Stimulated activated CD4-positive, alpha-beta T cell treated with anti-CD3 and anti-CD28 coated beads, Interleukin-15, amount 100 ng/mL, for 1 hour (primary cell): ENCODE data around the gene SNRNP40.
A peak's percentile ranks its signal among the peaks of the same experiment; 100 is the strongest.

Experiments
- DNase-seq, 2 donors: peaks; one replicate each; pipeline ENCODE4 v3.0.0-alpha.2; 2020; ENCODE audit warnings: low read depth in 1 of 2, low spot score in 1 of 2

The SNRNP40 gene

GRCh38 chr1:31296486-31297276 lies at the start of gene SNRNP40, which contains the start of gene ZCCHC17:
SNRNP40 (minus strand) TSS chr1:31296788; CDS start chr1:31296751, 37 bp downstream.
ZCCHC17 (plus strand) TSS chr1:31297032; CDS start chr1:31310099, 13,067 bp downstream.
- DNase-seq = peak; percentile 74 to 85

DNA sequence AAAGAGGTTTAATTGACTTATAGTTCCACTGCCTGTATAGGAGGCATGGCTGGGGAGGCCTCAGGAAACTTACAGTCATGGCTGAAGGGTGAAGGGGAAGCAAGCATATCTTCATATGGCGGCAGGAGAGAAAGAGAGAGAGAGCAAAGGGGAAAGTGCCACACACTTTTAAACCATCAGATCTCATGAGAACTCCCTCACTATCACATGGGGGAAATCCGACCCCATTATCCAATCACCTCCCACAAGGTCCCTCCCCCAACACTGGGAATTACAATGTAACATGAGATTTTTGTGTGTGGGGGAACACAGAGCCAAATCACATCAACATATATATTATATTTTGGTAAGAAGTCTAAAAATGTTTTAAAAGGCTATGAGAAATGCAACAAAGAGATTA lies 49.0 kb upstream of the SNRNP40 start:
- DNase-seq = no peak

- no peak for DNase-seq
Measured at GRCh38 chr1:31344503-31344902, 47.9 kb upstream of the SNRNP40 start.

DNA sequence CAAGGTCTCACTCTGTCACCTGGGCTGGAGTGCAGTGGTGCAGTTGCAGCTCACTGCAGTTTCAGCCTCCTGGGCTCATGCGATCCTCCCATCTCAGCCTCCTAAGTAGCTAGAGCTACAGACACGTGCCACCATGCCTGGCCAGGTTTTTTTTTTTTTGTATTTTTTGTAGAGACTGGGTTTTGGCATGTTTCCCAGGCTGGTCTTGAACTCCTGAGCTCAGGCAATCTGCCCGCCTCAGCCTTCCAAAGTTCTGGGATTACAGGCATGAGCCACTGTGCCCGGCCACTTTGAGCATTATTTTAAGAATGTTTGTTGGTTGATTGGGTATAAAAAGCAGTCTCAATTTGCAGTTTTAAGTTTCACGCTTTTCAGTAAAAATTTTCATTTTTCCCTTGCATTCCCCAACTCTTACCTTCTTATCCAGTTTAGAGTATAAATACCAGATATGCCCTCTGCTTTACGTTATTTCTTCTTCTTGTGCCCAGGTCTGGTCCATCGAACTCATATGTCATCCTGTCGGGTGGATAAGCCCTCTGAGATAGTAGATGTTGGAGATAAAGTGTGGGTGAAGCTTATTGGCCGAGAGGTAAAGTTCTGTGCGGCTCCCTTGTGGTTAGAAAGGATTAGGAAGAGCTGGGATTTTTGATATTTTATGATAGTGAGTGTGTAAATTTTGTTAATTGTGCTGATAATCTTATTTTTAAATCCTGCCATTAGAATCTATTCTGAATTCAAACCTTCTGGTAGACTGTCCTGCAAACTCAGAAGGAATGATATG lies 40.3 kb upstream of the SNRNP40 start:
- DNase-seq = no peak

GRCh38 chr1:31335007-31335406 lies 38.4 kb upstream of the SNRNP40 start:
- no peak for DNase-seq

DNA sequence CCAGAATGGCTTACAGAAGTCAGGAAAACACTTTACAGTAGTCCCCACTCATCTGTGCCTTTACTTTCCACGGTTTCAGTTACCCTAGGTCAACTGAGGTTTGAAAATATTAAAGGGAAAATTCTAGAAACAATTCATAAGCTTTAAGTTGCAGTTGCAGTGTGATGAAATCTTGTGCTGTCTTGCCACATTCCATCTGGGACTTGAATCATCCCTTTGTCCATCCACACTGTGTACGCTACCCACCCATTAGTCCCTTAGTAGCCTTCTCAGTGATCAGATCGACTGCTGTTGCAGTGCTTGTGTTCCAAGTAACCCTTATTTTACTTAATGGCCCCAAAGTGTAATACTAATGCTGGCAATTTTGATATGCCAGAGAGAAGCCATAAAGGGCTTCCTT lies 30.8 kb upstream of the SNRNP40 start:
- no peak for DNase-seq

DNA sequence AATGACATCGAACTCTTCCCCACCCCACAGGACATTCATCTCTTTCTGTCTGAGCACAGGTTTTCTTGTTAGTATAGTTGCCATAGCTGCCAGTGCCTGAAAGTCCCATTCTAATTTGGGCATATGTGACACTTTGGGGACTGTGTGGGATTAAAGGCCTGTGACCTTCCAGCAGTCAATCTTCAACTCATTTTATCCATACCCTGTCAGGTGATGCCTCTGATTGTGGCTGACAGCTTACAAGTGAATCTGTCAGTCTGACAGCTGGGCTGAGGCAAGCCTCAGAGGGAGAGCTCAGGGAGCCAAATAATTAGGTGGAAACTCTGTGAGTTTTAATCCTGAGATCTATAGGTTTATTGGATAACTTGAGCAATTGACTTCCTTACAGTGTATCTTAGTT lies 29.9 kb upstream of the SNRNP40 start:
- DNase-seq = no peak

- DNase-seq = no peak
Measured at GRCh38 chr1:31324992-31325391, 28.4 kb upstream of the SNRNP40 start.

DNA sequence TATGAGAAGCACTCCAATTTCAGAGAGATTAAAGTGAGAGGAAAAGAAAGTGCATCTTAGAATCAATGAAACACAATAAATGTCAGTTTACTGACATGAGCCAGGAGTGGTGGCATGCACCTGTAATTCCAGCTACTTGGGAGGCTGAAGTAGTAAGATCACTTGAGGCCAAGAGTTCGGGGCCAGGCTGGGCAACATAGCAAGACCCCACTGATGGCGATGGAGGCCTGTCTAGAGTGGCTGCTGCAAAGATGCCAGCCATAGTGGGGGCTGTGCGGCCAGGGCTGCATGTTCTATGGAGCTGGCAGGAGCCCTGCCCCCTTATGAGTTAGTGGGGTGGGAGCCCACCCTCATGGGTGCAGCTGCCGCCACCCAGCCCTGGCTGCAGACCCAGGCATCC lies 27.5 kb upstream of the SNRNP40 start:
- no peak for DNase-seq

DNA sequence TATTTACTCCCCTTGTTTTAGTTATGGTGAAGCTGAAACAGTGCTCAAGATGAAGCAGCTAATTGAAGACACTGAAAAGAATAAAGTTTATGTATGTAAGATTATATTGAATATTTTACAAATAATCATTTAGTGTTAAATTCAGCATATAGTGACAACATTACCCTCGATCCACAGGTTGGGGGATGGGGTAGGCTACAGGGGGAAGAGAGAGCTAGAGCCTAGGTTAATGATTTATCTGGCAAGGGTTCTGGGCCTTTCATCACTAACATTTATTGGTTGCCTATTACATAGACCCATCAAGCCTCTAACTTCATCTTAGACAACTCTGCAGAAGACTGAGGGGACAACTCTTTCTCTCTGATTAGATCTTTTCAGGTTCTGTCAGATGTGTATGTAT lies 21.6 kb upstream of the SNRNP40 start:
- no peak for DNase-seq

- DNase-seq = no peak
Measured at GRCh38 chr1:31315902-31316301, 19.3 kb upstream of the SNRNP40 start.

DNA sequence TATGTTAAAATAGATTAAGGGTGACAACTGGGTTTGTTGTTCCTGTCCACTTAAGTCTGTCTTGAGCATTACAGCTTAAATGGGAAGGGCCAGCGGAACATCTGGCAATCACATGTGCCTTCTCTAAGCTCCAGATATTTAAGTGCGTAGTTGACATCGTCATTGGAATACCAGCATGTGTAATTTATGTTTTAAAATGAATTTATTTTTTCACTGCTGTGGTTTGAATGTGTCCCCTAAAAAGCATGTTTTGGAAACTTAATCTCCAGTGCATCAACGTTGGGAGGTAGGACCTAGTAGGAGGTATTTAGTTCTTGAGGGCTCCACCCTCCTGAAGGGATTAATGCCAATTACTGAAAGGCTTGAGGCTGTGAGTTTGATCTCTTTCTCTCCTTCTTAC lies 13.6 kb upstream of the SNRNP40 start:
- no peak for DNase-seq

- no peak for DNase-seq
Measured at GRCh38 chr1:31308036-31308435, 11.4 kb upstream of the SNRNP40 start.

DNA sequence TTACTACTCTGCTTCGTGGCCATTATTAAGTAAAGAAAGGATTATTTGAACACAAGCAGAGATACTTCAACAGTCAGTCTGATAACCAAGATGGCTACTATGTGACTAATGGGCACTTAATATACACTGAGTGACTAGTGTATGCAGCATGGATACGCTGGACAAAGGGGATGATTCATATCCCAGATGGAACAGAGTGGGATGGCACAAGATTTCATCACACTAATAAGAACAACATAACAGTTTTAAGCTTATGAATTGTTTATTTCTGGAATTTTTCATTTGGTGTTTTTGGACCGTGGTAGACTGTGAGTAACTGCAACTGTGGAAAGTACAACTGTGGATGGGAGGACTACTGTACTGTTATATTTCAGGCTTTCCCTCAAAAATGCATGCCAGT lies 9.7 kb upstream of the SNRNP40 start:
- DNase-seq = no peak

GRCh38 chr1:31302709-31303441 lies 6.3 kb upstream of the SNRNP40 start:
- no peak for DNase-seq

- no peak for DNase-seq
Measured at GRCh38 chr1:31300193-31300592, 3.6 kb upstream of the SNRNP40 start.

GRCh38 chr1:31299365-31299764 lies 2.8 kb upstream of the SNRNP40 start:
- DNase-seq = no peak

GRCh38 chr1:31297277-31298247 lies 974 bp upstream of the SNRNP40 start:
- no peak for DNase-seq

- DNase-seq = no peak
Measured at GRCh38 chr1:31295874-31296485, 608 bp downstream of the SNRNP40 start.

- no peak for DNase-seq
Measured at GRCh38 chr1:31289021-31289420, 7.6 kb downstream of the SNRNP40 start.
